Measurements from ENCODE around the gene MCM3AP.
"Not testable (repeated sequence)": the region's sequence is repeated elsewhere in the genome, so short reads cannot be mapped to it uniquely, and the experiment has no call there.

The MCM3AP gene

GRCh38 chr21:46202592-46203202 lies 82.7 kb downstream of the MCM3AP start:
- Histone ChIP-seq H3K27ac (ENCODE audit: low read depth, low read length) (no peak overlapping the region), H3K4me3 (ENCODE audit: insufficient read depth, low read length, poor library complexity, severe bottlenecking) (no peak overlapping the region), H3K9ac (ENCODE audit: low read length) (no peak overlapping the region), H3K4me2 (ENCODE audit: low read depth, low read length, poor library complexity, severe bottlenecking) (no peak overlapping the region), H3K9me2 (replicated peaks; ENCODE audit: insufficient read depth, low read length) (no peaks in the 10 kb centered on the region), H3K79me2 (ENCODE audit: insufficient read depth, low read length) (no peaks in the 10 kb centered on the region), H3K9me3 (ENCODE audit: insufficient read depth, low read length) (no peaks in the 10 kb centered on the region), H2AFZ (ENCODE audit: low read depth, low read length, severe bottlenecking) (no peak overlapping the region), H3K36me3 (ENCODE audit: low read length) (peaks cover 16% of the 10 kb centered on the region), H3F3A (ENCODE audit: insufficient read depth) (no peaks in the 10 kb centered on the region), H4K20me1 (ENCODE audit: low read depth, low read length) (no peaks in the 10 kb centered on the region), H3K27me3 (ENCODE audit: low read length) (no peaks in the 10 kb centered on the region)
- TF ChIP-seq EZH2phosphoT487 (conservative IDR thresholded peaks at IDR 0.05; ENCODE audit: low read length) (no peak), CTCF (IDR thresholded peaks at IDR 0.05; ENCODE audit: insufficient read depth, low read length, poor library complexity, severe bottlenecking) (no peak)

GRCh38 chr21:46200877-46201803 lies 84.3 kb downstream of the MCM3AP start:
- H3K9me3 ChIP-seq (ENCODE audit: insufficient read depth, low read length); H3K79me2 ChIP-seq (ENCODE audit: insufficient read depth, low read length); H3K9ac ChIP-seq (ENCODE audit: low read length); H3K4me2 ChIP-seq (ENCODE audit: low read depth, low read length, poor library complexity, severe bottlenecking); H3K4me3 ChIP-seq (ENCODE audit: insufficient read depth, low read length, poor library complexity, severe bottlenecking); H3K27me3 ChIP-seq (ENCODE audit: low read length); H3K9me2 ChIP-seq (replicated peaks; ENCODE audit: insufficient read depth, low read length); H4K20me1 ChIP-seq (ENCODE audit: low read depth, low read length); H3F3A ChIP-seq (ENCODE audit: insufficient read depth); H3K27ac ChIP-seq (ENCODE audit: low read depth, low read length); H2AFZ ChIP-seq (ENCODE audit: low read depth, low read length, severe bottlenecking): not testable (repeated sequence)
- peaks cover 20% of the 10 kb centered on the region for H3K36me3 ChIP-seq (ENCODE audit: low read length)

- Histone ChIP-seq H3K36me3 (ENCODE audit: low read length) (peaks cover 16% of the 10 kb centered on the region), H3K9me2 (replicated peaks; ENCODE audit: insufficient read depth, low read length) (no peaks in the 10 kb centered on the region), H3K27me3 (ENCODE audit: low read length) (no peaks in the 10 kb centered on the region), H3K4me2 (ENCODE audit: low read depth, low read length, poor library complexity, severe bottlenecking) (no peak overlapping the region), H3K9me3 (ENCODE audit: insufficient read depth, low read length) (no peaks in the 10 kb centered on the region), H3K4me3 (ENCODE audit: insufficient read depth, low read length, poor library complexity, severe bottlenecking) (no peak overlapping the region), H3K27ac (ENCODE audit: low read depth, low read length) (no peak overlapping the region), H4K20me1 (ENCODE audit: low read depth, low read length) (no peaks in the 10 kb centered on the region), H3K79me2 (ENCODE audit: insufficient read depth, low read length) (no peaks in the 10 kb centered on the region), H3F3A (ENCODE audit: insufficient read depth) (no peaks in the 10 kb centered on the region), H3K9ac (ENCODE audit: low read length) (no peak overlapping the region), H2AFZ (ENCODE audit: low read depth, low read length, severe bottlenecking) (no peak overlapping the region)
- TF ChIP-seq CTCF (IDR thresholded peaks at IDR 0.05; ENCODE audit: insufficient read depth, low read length, poor library complexity, severe bottlenecking) (no peak), EZH2phosphoT487 (conservative IDR thresholded peaks at IDR 0.05; ENCODE audit: low read length) (no peak)
Measured at GRCh38 chr21:46199436-46200373, 85.7 kb downstream of the MCM3AP start.

Measured in SU-DHL-6 (cell line).